NCI-H460 (cell line): Measurements from ENCODE around the gene PDZRN3. TPM values are rescaled to one million over a fixed set of nuclear protein-coding genes. Genes with fewer than 3 reads are reported as not detected.

Experiments
- DNase-seq: peaks from one replicate; pipeline ENCODE4 v3.0.0-alpha.2; 2016; ENCODE audit warnings: low read depth; ENCODE audit errors: extremely low read depth
- total RNA-seq: library from RNA; depleted of rRNA; stranded (reverse); fragments of >200 nt; shearing (Covaris generic); gene quantifications from 2 replicates; pipeline ENCODE4 v1.2.3, GENCODE V29; 2014

Gene PDZRN3
- total RNA-seq, 1 experiment from 2014 or later: 0.05 TPM

DNA sequence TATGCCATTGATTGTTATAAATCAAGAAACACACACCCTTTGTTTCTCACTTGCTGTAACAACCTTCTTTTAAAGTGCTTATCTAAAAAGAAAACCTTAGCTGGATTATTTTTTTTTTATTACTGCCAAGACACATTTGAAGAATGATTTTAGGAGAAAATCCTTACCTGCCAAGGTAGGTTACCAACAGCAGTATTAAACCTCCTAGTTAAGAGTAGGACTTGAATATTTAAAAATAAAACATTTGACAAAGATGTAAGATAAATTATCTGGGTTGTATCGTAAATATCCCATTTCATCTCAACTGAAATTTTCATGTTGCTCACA is 192.1 kb downstream of the PDZRN3 start:
- no peak for DNase-seq

GRCh38 chr3:73432023-73432705 is 192.6 kb downstream of the PDZRN3 start:
- DNase-seq: peak; percentile 36

GRCh38 chr3:73431183-73431900 is 193.4 kb downstream of the PDZRN3 start:
- no peak for DNase-seq

GRCh38 chr3:73427048-73427706 is 197.6 kb downstream of the PDZRN3 start:
- DNase-seq: no peak

DNA sequence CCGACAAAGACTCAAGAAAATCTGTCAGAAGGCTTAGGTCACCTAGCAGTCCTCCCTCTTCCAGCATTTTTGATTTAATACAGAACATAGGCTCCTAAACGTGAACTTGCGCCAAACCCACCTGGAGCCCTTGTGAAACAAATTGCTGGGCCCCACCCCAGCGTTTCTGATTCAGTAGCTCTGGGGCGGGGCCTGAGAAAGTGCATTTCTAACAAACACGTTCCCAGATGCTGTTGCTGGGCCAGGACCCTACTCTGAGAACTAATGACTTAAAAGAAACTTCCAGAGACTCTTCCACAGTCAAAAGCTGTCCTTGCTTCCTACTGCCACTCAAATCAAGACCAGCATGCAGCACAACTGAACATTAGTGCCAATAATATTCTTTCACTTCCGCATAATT is 198.1 kb downstream of the PDZRN3 start:
- no peak for DNase-seq

DNA sequence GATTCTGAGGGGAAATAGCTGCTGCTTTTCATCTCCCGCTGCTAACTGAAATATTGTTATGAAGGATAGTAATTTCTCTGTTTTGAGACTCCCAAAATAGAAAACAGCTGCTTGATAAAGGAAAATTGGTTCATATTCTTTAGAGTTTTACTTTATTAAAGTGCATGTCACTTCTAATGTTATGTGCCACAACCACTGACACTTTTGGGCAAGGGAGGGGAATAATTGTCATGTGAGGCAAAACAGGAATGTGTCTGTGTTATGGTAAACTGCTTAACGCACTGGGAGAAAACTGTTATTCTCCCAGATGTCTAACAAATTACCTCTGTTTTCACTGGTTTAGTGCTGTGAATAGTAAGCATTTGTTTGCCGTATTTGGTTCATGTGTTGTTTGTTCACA is 201.6 kb downstream of the PDZRN3 start:
- no peak for DNase-seq

- DNase-seq: no peak
Observed at GRCh38 chr3:73422571-73422970, 202.2 kb downstream of the PDZRN3 start.

- DNase-seq: no peak
Observed at GRCh38 chr3:73419942-73420341, 204.8 kb downstream of the PDZRN3 start.

DNA sequence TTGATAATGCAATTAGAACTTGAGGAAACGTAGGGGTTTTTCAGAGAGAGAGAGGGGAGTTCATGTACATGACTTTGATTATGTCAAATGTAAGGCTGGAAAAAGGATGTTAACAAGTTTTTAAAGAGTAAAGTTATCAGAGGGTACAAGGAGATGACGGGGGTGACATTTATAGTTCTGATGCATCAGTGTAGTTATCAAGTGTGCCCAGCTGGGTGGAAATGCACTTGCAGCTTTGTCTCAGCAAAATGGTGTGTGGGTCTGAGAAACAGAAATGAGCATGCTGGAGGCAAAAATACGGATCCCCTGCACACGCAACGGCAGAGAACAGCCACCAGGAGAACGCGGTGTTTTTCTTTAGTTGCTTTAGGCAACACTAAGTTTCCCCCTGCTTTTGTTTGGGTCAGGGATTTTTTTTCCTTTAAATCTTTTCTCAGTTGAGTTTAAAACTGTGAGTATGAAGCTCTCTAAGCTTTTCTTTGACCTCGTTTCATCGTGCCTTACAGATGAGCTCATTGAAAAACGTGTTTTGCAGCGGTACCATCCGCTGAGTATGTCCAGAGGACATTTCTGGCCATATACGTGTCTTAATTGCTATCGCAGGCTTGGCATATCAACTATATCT is 205.4 kb downstream of the PDZRN3 start:
- DNase-seq: no peak

DNA sequence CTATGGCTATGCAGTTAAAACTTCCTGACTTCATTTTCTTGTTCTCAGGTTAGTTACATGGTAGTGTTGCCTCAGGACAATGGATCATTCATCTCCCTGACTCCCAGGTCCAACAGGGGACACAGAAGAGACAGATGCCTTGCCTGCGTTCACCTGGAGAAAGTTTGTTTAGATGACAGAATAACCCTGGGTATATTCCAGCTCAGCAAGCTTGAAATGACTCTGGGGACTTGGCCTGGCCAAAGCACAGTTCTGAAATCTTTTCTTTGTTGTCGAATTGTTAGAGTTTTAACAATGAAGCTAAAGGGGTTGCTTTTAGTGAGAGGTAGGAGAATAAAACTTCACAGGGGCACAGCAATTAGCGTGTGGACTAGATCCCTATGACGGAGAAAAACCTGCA is 206.1 kb downstream of the PDZRN3 start:
- no peak for DNase-seq

DNA sequence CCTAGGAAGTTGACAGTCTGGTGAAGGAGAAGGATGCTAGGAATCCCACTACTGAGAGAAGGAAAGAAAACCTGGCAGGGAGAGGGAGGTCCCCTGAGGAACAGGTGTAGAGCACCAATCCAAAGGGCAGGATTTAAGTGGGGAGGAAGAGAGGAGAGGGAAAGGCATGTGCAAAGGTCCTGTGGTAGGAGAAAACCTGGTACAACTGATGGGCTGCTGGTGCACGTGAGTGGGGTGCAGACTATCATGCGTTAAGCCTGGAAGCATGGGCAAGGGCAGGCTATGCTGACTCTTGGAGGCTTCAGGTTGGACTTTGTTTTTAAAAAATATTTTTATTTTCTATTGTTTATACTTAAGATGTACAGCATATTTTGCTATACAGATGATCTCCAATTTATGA is 209.6 kb downstream of the PDZRN3 start:
- DNase-seq: no peak

DNA sequence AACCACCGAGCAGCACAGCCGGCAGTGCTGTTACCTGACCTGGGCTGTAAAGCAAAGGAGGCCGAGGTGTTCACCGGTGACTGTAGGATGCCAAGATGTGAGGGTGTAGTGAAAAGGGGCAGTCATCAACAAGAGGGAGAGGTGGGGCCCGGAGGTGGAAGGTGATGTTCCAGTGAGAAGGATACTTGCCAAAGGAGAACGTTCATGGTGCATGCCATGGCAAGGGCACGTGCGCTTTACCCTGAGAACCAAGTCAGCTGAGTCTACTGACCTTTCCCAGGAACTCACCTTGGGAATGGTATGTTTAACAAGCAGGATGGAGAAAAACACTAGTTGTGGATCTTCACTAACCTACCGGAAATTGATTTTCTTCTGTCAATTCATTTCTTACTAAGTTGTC is 211.1 kb downstream of the PDZRN3 start:
- no peak for DNase-seq

DNA sequence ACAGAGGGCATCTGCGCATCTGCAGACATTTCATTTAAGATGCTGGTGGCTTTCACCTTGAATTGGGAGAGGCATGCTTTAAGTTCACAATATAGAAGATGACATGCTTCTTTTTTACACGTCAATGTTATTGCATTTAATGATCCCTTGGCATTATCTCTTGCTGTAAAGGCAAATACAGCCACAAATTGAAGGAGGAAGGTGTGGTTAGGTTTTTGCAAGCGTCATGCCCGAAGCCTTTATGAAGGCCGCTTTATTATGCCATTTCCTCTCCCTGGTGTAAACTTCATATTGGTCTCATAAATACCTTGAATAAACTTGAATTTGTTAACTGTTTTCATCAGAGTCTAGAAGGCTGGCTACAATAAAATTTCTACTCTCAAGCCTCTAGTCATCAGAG is 212.7 kb downstream of the PDZRN3 start:
- DNase-seq: no peak

- no peak for DNase-seq
Observed at GRCh38 chr3:73411545-73411944, 213.2 kb downstream of the PDZRN3 start.

- no peak for DNase-seq
Observed at GRCh38 chr3:73409138-73409763, 215.5 kb downstream of the PDZRN3 start.

DNA sequence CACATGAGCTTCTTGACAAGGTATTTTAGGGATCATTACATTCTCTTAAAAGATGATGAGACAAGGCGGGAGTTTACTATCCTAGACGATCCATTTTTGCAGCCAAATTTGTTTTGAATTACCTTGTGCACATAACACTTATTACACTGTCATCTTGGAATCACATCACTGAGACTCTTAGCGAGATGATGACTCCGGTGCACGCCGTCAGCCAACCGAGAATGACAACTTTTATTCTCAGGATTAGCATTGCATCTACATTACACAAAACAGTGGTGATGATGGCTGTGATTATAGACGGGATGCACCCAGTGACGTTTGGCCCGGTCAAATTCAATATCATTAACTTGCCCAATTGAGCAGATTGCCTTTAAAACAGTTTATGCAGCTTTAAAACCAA is 216.1 kb downstream of the PDZRN3 start:
- DNase-seq: no peak

GRCh38 chr3:73407577-73407976 is 217.2 kb downstream of the PDZRN3 start:
- no peak for DNase-seq

- DNase-seq: no peak
Observed at GRCh38 chr3:73405853-73406252, 218.9 kb downstream of the PDZRN3 start.

- DNase-seq: no peak
Observed at GRCh38 chr3:73405000-73405399, 219.7 kb downstream of the PDZRN3 start.

DNA sequence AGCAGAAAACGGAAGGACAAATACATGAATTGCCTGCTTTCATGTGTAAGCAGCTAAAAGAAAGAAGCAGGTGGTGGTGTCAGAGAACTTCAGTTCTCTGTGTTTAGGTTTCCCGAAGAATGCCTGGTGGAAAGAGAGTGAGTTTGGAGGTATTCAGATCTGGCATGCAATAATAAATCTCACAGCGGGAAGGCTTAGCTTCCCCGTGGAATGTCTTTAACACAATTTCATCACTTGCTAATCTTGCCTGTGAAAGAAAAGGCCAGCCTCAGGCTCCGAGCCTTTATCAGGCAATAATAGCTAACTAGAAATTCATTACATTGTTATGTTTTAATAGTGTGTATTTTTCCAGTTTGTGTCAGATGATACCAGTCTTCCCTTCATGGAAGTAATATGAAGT is 220.3 kb downstream of the PDZRN3 start:
- no peak for DNase-seq

GRCh38 chr3:73403444-73403843 is 221.3 kb downstream of the PDZRN3 start:
- DNase-seq: no peak
